Measurements from ENCODE around the gene MRPL39. TPM values are rescaled to one million over a fixed set of nuclear protein-coding genes. Genes with fewer than 3 reads are reported as not detected.

The MRPL39 gene
- total and polyA plus RNA-seq, 9 of the 15 experiments (the other 6 are each of a cell fraction or from before 2014, with no cell fraction given): 65.4 to 247 (median 105) TPM

DNA sequence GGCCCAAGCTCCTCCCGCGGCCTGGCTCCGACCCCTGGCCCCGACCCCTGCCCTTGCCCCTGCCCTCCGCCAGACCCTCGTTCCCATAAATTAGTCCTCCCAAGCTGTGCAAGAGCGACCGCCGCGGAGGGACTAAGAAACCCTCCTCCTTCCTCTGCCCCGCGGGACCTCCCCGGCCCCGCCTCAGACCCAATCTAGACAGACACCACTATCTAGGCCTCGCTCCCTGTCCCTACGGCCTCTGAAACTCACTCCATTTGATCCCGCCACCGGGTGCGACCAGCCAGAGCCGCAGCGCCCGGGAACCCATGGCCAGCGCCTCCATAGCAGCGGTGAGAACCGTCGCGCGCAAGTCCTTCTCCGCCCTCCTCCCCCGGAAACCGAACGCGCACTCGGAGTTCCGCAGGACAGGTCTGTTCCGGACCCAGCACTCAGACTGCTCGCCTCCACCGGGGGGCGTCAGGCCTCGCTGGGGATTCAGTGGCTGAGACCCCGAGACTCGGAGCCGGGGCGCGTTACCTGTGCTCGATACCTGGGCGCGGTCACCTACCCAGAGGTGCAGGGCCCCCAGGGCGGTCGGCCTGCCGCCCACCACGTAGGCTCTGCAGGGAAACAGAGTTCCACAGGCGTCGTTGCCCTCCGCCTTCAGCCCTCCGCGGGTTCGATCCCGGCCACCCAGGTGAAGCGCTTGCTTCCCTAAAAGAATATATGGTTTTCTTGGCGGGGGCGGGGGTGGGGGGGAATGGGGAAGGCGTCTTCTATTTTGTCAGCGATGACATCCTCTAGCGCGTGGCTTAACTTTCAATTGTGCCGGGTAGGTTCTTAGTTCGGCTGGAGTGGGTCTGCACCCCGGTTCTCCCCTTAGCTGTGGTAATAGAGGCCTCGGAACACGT, at the start of gene MRPL39 (continued):
- TF ChIP-seq ASH1L (IDR thresholded peaks at IDR 0.05; ENCODE audit: borderline replicate concordance, low read depth, partially characterized antibody) (no peak), ZFPM2 (CRISPR knock-in tag; IDR thresholded peaks at IDR 0.05) (no peak), KDM2B (CRISPR knock-in tag; IDR thresholded peaks at IDR 0.05) (peak; percentile 80), PTRF (tag; IDR thresholded peaks at IDR 0.05) (no peak), ZHX1 (conservative IDR thresholded peaks at IDR 0.05; ENCODE audit: low read length) (peak; percentile 79; the same call in 1 of the 2 replicates), GABPB2 (CRISPR knock-in tag; conservative IDR thresholded peaks at IDR 0.05) (no peak), KAT2B (IDR thresholded peaks at IDR 0.05; ENCODE audit: low read depth, low read length) (no peak), MAFF (IDR thresholded peaks at IDR 0.05; ENCODE audit: low read length) (no peak), KLF1 (tag; IDR thresholded peaks at IDR 0.05) (peak; percentile 89), ZNF436 (CRISPR knock-in tag; IDR thresholded peaks at IDR 0.05) (no peak), CBX3 (IDR thresholded peaks at IDR 0.05; ENCODE audit: borderline replicate concordance in 1 of 2, low read length in 2 of 2) (peak; percentile 86 to 88), PHB2 (IDR thresholded peaks at IDR 0.05; ENCODE audit: low read depth) (no peak), ZNF3 (CRISPR knock-in tag; IDR thresholded peaks at IDR 0.05) (no peak), ZNF785 (CRISPR knock-in tag; IDR thresholded peaks at IDR 0.05) (no peak), SPI1 (IDR thresholded peaks at IDR 0.05; ENCODE audit: borderline replicate concordance, low read depth, low read length) (no peak), PHF20 (IDR thresholded peaks at IDR 0.05; ENCODE audit: partially characterized antibody) (peak; percentile 99), CREB3L1 (IDR thresholded peaks at IDR 0.05; ENCODE audit: borderline replicate concordance, low read depth) (peak; percentile 47), GATAD2B (IDR thresholded peaks at IDR 0.05; ENCODE audit: borderline replicate concordance) (peak; percentile 91; the same call in 1 of the 2 replicates), SREBF1 (IDR thresholded peaks at IDR 0.05; ENCODE audit: borderline replicate concordance, low read depth, low read length) (no peak)
- TF ChIP-seq, protein P1, sequence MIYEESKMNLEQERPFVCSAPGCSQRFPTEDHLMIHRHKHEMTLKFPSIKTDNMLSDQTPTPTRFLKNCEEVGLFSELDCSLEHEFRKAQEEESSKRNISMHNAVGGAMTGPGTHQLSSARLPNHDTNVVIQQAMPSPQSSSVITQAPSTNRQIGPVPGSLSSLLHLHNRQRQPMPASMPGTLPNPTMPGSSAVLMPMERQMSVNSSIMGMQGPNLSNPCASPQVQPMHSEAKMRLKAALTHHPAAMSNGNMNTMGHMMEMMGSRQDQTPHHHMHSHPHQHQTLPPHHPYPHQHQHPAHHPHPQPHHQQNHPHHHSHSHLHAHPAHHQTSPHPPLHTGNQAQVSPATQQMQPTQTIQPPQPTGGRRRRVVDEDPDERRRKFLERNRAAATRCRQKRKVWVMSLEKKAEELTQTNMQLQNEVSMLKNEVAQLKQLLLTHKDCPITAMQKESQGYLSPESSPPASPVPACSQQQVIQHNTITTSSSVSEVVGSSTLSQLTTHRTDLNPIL (CRISPR knock-in tag; IDR thresholded peaks at IDR 0.05): no peak
- TF ChIP-seq, protein P2, sequence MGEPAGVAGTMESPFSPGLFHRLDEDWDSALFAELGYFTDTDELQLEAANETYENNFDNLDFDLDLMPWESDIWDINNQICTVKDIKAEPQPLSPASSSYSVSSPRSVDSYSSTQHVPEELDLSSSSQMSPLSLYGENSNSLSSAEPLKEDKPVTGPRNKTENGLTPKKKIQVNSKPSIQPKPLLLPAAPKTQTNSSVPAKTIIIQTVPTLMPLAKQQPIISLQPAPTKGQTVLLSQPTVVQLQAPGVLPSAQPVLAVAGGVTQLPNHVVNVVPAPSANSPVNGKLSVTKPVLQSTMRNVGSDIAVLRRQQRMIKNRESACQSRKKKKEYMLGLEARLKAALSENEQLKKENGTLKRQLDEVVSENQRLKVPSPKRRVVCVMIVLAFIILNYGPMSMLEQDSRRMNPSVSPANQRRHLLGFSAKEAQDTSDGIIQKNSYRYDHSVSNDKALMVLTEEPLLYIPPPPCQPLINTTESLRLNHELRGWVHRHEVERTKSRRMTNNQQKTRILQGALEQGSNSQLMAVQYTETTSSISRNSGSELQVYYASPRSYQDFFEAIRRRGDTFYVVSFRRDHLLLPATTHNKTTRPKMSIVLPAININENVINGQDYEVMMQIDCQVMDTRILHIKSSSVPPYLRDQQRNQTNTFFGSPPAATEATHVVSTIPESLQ (CRISPR knock-in tag; IDR thresholded peaks at IDR 0.05): peak; percentile 71; the same call in 1 of the 2 replicates
